CD4-positive, alpha-beta memory T cell (primary cell): ENCODE results near the gene ZMYND8. TPM values are rescaled to one million over a fixed set of nuclear protein-coding genes. Genes with fewer than 3 reads are reported as not detected.

Experiments used
- microRNA-seq: library from miRNA; unstranded; fragments of <30 nt; microRNA quantifications from one replicate; pipeline ENCODE4 v1.2.0, GENCODE V29; 2021; ENCODE audit warnings: borderline replicate concordance, borderline number of aligned reads, borderline microRNAs expressed, mixed read lengths
- polyA plus RNA-seq, 2 donors: library from polyadenylated mRNA; unstranded; fragments of 300-500 nt; fragmentation: Illumina TruSeq; gene quantifications; one replicate each; pipeline ENCODE4 v1.2.3, GENCODE V29; 2021
- total RNA-seq, 2 experiments: library from RNA; stranded (reverse); gene quantifications; one replicate each; pipeline ENCODE4 v1.2.3, GENCODE V29; 2021

The ZMYND8 gene
- total and polyA plus RNA-seq, 4 experiments from 2014 or later, result 3.5 to 48.5 (median 33.9) TPM

Small RNA genes lying within 50 kb of the gene (microRNA-seq; reads per million reads assigned to microRNA genes)
- gene MIR3616, result not detected

Other genes with a start within 250 kb of the ZMYND8 start
- 10 to 100 TPM; 69.0 to 74.7 TPM for gene NCOA3, start 145.2 kb upstream of the ZMYND8 start, total RNA-seq
- gene NCOA3, start 145.2 kb upstream of the ZMYND8 start, polyA plus RNA-seq, result 10 to 100 TPM in 1 of 2 donors, 1 to 10 TPM in 1; 7.0 to 23.4 TPM